Mesodermal cell (in vitro differentiated cells): Measurements from ENCODE around the gene SMC5.

Source experiments
- H3K27ac ChIP-seq: 2 replicates; pipeline ENCODE4 v1.7.0; 2013; ENCODE audit warnings: mild to moderate bottlenecking, low read depth, low read length, moderate library complexity; ENCODE audit not compliant: severe bottlenecking
- H3K36me3 ChIP-seq: 2 replicates; pipeline ENCODE4 v1.7.1; 2013; ENCODE audit warnings: mild to moderate bottlenecking, low read length, moderate library complexity; ENCODE audit not compliant: control insufficient read depth, insufficient read depth
- H3K4me1 ChIP-seq: one replicate; pipeline ENCODE4 v1.7.1; 2013; ENCODE audit warnings: mild to moderate bottlenecking, low read length; ENCODE audit not compliant: insufficient read depth, control insufficient read depth, poor library complexity, severe bottlenecking
- H3K4me3 ChIP-seq: 2 replicates; pipeline ENCODE4 v1.7.0; 2013; ENCODE audit warnings: low read length, control low read depth, mild to moderate bottlenecking; ENCODE audit not compliant: insufficient read depth, poor library complexity, severe bottlenecking; ENCODE audit errors: extremely low read depth
- H3K9me3 ChIP-seq: 2 replicates; pipeline ENCODE4 v1.7.1; 2013; ENCODE audit warnings: mild to moderate bottlenecking, low read length, moderate library complexity; ENCODE audit not compliant: control insufficient read depth
- WGBS, 2 experiments: methylation state at CpG; one replicate each; pipeline ENCODE4 v1.1.5; 2013; ENCODE audit warnings: missing lambda C conversion rate in 2 of 2; ENCODE audit not compliant: insufficient coverage in 2 of 2; 5-methylcytosine and 5-hydroxymethylcytosine counted together

The SMC5 gene

GRCh38 chr9:70262948-70263347 is 4.2 kb downstream of the SMC5 start:
- peaks cover 63% of the 10 kb centered on the region for H3K36me3 ChIP-seq
- H3K27ac ChIP-seq: no peak overlapping the region
- H3K9me3 ChIP-seq: no peaks in the 10 kb centered on the region
- no peak overlapping the region for H3K4me3 ChIP-seq
- 97 to 100% methylated on average over 4 of the region's 6 CpGs for WGBS, 2 experiments
- H3K4me1 ChIP-seq: peaks cover 4% of the 10 kb centered on the region

GRCh38 chr9:70263421-70263820 is 4.6 kb downstream of the SMC5 start:
- H3K9me3 ChIP-seq: no peaks in the 10 kb centered on the region
- no peak overlapping the region for H3K27ac ChIP-seq
- WGBS, 2 experiments: no CpG with 5 or more reads among the region's 1 CpG
- peaks cover 63% of the 10 kb centered on the region for H3K36me3 ChIP-seq
- peaks cover 4% of the 10 kb centered on the region for H3K4me1 ChIP-seq
- H3K4me3 ChIP-seq: no peak overlapping the region

- H3K4me3 ChIP-seq: no peak overlapping the region
- no peaks in the 10 kb centered on the region for H3K4me1 ChIP-seq
- H3K27ac ChIP-seq: no peak overlapping the region
- H3K36me3 ChIP-seq: peaks cover 38% of the 10 kb centered on the region
- H3K9me3 ChIP-seq: no peaks in the 10 kb centered on the region
- WGBS, 2 experiments: no CpG with 5 or more reads among the region's 2 CpGs
Measured at GRCh38 chr9:70278305-70278704, 19.5 kb downstream of the SMC5 start.

GRCh38 chr9:70283848-70284247 is 25.1 kb downstream of the SMC5 start:
- Histone ChIP-seq H3K4me1 (no peaks in the 10 kb centered on the region), H3K4me3 (no peak overlapping the region), H3K27ac (no peak overlapping the region), H3K36me3 (peaks cover 56% of the 10 kb centered on the region), H3K9me3 (no peaks in the 10 kb centered on the region)
- WGBS, 2 experiments: 100% methylated on average over 1 of the region's 1 CpG

- peaks cover 58% of the 10 kb centered on the region for H3K36me3 ChIP-seq
- H3K9me3 ChIP-seq: no peaks in the 10 kb centered on the region
- 92 to 100% methylated on average over 1 to 2 of the region's 3 CpGs for WGBS, 2 experiments
- H3K4me1 ChIP-seq: no peaks in the 10 kb centered on the region
- peak overlapping the region; percentile 30 for H3K27ac ChIP-seq
- H3K4me3 ChIP-seq: no peak overlapping the region
Measured at GRCh38 chr9:70285246-70285645, 26.5 kb downstream of the SMC5 start.

GRCh38 chr9:70285981-70286598 is 27.3 kb downstream of the SMC5 start:
- no peak overlapping the region for H3K27ac ChIP-seq
- no peaks in the 10 kb centered on the region for H3K9me3 ChIP-seq
- H3K4me3 ChIP-seq: no peak overlapping the region
- H3K4me1 ChIP-seq: no peaks in the 10 kb centered on the region
- WGBS, 2 experiments: 100% methylated on average over 1 of the region's 4 CpGs; no CpG with 5 or more reads in 1 of the 2 experiments
- peaks cover 58% of the 10 kb centered on the region for H3K36me3 ChIP-seq

GRCh38 chr9:70290626-70291025 is 31.8 kb downstream of the SMC5 start:
- WGBS, 2 experiments: 94 to 100% methylated on average over 2 of the region's 3 CpGs
- Histone ChIP-seq H3K36me3 (peaks cover 63% of the 10 kb centered on the region), H3K4me1 (no peaks in the 10 kb centered on the region), H3K27ac (no peak overlapping the region), H3K9me3 (peaks cover 8% of the 10 kb centered on the region), H3K4me3 (no peak overlapping the region)

- Histone ChIP-seq H3K4me1 (no peaks in the 10 kb centered on the region), H3K27ac (peak overlapping the region; percentile 41), H3K4me3 (no peak overlapping the region), H3K9me3 (peaks cover 8% of the 10 kb centered on the region), H3K36me3 (peaks cover 58% of the 10 kb centered on the region)
- no CpG with 5 or more reads among the region's 1 CpG for WGBS, 2 experiments
Measured at GRCh38 chr9:70291446-70291845, 32.7 kb downstream of the SMC5 start.

- WGBS, 2 experiments: 100% methylated on average over 1 of the region's 1 CpG; no CpG with 5 or more reads in 1 of the 2 experiments
- no peak overlapping the region for H3K27ac ChIP-seq
- peaks cover 8% of the 10 kb centered on the region for H3K9me3 ChIP-seq
- no peaks in the 10 kb centered on the region for H3K4me1 ChIP-seq
- no peak overlapping the region for H3K4me3 ChIP-seq
- H3K36me3 ChIP-seq: peaks cover 52% of the 10 kb centered on the region
Measured at GRCh38 chr9:70292253-70292652, 33.5 kb downstream of the SMC5 start.

- H3K4me3 ChIP-seq: no peak overlapping the region
- WGBS, 2 experiments: 83% methylated on average over 1 of the region's 1 CpG; no CpG with 5 or more reads in 1 of the 2 experiments
- H3K9me3 ChIP-seq: peaks cover 8% of the 10 kb centered on the region
- H3K36me3 ChIP-seq: peaks cover 54% of the 10 kb centered on the region
- no peaks in the 10 kb centered on the region for H3K4me1 ChIP-seq
- no peak overlapping the region for H3K27ac ChIP-seq
Measured at GRCh38 chr9:70293214-70293613, 34.4 kb downstream of the SMC5 start.

GRCh38 chr9:70297141-70297540 is 38.4 kb downstream of the SMC5 start:
- WGBS, 2 experiments: no CpG with 5 or more reads among the region's 1 CpG
- no peaks in the 10 kb centered on the region for H3K4me1 ChIP-seq
- no peaks in the 10 kb centered on the region for H3K9me3 ChIP-seq
- H3K27ac ChIP-seq: no peak overlapping the region
- no peak overlapping the region for H3K4me3 ChIP-seq
- H3K36me3 ChIP-seq: peaks cover 44% of the 10 kb centered on the region
